IMR-90 (cell line): ENCODE data around the gene CAMK2D. TPM values are rescaled to one million over a fixed set of nuclear protein-coding genes. Genes with fewer than 3 reads are reported as not detected.

Source experiments
- ATAC-seq: fragments of 200-7000 bp; cut with Tn5 transposase; 2 replicates; pipeline ENCODE4 v1.9.1; 2020; ENCODE audit warnings: low read depth, mild to moderate bottlenecking, moderate library complexity
- BruUV-seq: library from RNA; stranded (reverse); fragments of 400-500 nt; replicated peaks from 2 replicates; lab custom pipeline; 2021; lab: Mats Ljungman, UMichigan
- CTCF ChIA-PET: fragments of 300-600 bp; formaldehyde crosslinking; extraction: SDS; loops from one replicate; lab custom pipeline; 2021; ENCODE audit warnings: antibody characterized with exemption; lab: Yijun Ruan, JAX
- POLR2A ChIA-PET: fragments of 300-600 bp; sonication (Branson Sonifier 250); formaldehyde crosslinking; loops from one replicate; lab custom pipeline; 2022; ENCODE audit warnings: antibody characterized with exemption; ENCODE audit not compliant: unreplicated experiment; lab: Charles Lee
- DNase-seq: peaks from one replicate; pipeline ENCODE4 v3.0.0; 2013
- H2AFZ ChIP-seq: replicated peaks from 2 replicates; pipeline ENCODE3; 2013; ENCODE audit warnings: low read length, mild to moderate bottlenecking; ENCODE audit not compliant: poor library complexity
- H2AK5ac ChIP-seq: 2 replicates; pipeline ENCODE4 v1.6.1; 2013; ENCODE audit warnings: low read depth, low read length, inconsistent platforms
- H2AK9ac ChIP-seq: replicated peaks from 2 replicates; pipeline ENCODE3; 2013; ENCODE audit warnings: mild to moderate bottlenecking, low read depth, low read length, moderate library complexity; ENCODE audit not compliant: poor library complexity
- H2BK120ac ChIP-seq: 2 replicates; pipeline ENCODE4 v1.6.1; 2013; ENCODE audit warnings: low read depth, low read length, inconsistent platforms
- H2BK15ac ChIP-seq: 3 replicates; pipeline ENCODE4 v1.6.1; 2013; ENCODE audit warnings: low read depth, low read length, inconsistent platforms
- H2BK20ac ChIP-seq: 2 replicates; pipeline ENCODE4 v1.6.1; 2013; ENCODE audit warnings: low read depth, mild to moderate bottlenecking, inconsistent platforms, low read length, moderate library complexity
- H2BK5ac ChIP-seq: 2 replicates; pipeline ENCODE4 v1.6.1; 2013; ENCODE audit warnings: mild to moderate bottlenecking, low read depth, low read length, inconsistent platforms; ENCODE audit not compliant: poor library complexity, severe bottlenecking
- H3K14ac ChIP-seq: replicated peaks from 2 replicates; pipeline ENCODE4 v1.6.1; 2013; ENCODE audit warnings: low read depth, low read length, inconsistent platforms
- H3K18ac ChIP-seq: 2 replicates; pipeline ENCODE4 v1.6.1; 2013; ENCODE audit warnings: low read depth, low read length, control low read depth
- H3K23ac ChIP-seq: 2 replicates; pipeline ENCODE4 v1.6.1; 2013; ENCODE audit warnings: low read depth, low read length, inconsistent platforms
- H3K27ac ChIP-seq: 2 replicates; pipeline ENCODE4 v1.5.1; 2013; ENCODE audit warnings: mild to moderate bottlenecking, control low read depth, low read length; ENCODE audit not compliant: insufficient read depth
- H3K27me3 ChIP-seq: 2 replicates; pipeline ENCODE4 v1.6.1; 2013; ENCODE audit warnings: low read length; ENCODE audit not compliant: control insufficient read depth, insufficient read depth
- H3K36me3 ChIP-seq: 2 replicates; pipeline ENCODE4 v1.6.1; 2013; ENCODE audit warnings: low read length, mixed read lengths; ENCODE audit not compliant: control insufficient read depth, insufficient read depth
- H3K4ac ChIP-seq: 2 replicates; pipeline ENCODE4 v1.6.1; 2013; ENCODE audit warnings: low read depth, low read length, inconsistent platforms
- H3K4me1 ChIP-seq: 2 replicates; pipeline ENCODE4 v1.6.1; 2013; ENCODE audit warnings: low read length, mixed read lengths; ENCODE audit not compliant: control insufficient read depth, insufficient read depth
- H3K4me2 ChIP-seq: 2 replicates; pipeline ENCODE4 v1.6.1; 2013; ENCODE audit warnings: low read depth, mild to moderate bottlenecking, control low read depth, low read length, moderate library complexity
- H3K4me3 ChIP-seq: 2 replicates; pipeline ENCODE4 v1.5.1; 2013; ENCODE audit warnings: low read depth, mild to moderate bottlenecking, control low read depth, low read length, moderate library complexity; ENCODE audit not compliant: insufficient read depth
- H3K56ac ChIP-seq: 2 replicates; pipeline ENCODE4 v1.6.1; 2013; ENCODE audit warnings: low read length, inconsistent platforms; ENCODE audit not compliant: insufficient read depth; ENCODE audit errors: extremely low read depth
- H3K79me1 ChIP-seq, 2 experiments: 2 replicates each; pipeline ENCODE4 v1.6.1; 2013; ENCODE audit warnings: low read length in 2 of 2, inconsistent platforms in 1 of 2, low read depth in 1 of 2
- H3K9ac ChIP-seq: 2 replicates; pipeline ENCODE4 v1.6.1; 2013; ENCODE audit warnings: low read depth, low read length, control low read depth
- H3K9me1 ChIP-seq: 2 replicates; pipeline ENCODE4 v1.6.1; 2013; ENCODE audit warnings: low read length, inconsistent platforms; ENCODE audit not compliant: insufficient read depth
- H3K9me3 ChIP-seq: 2 replicates; pipeline ENCODE4 v1.6.1; 2013; ENCODE audit warnings: low read length; ENCODE audit not compliant: control insufficient read depth, insufficient read depth
- H4K20me1 ChIP-seq: 2 replicates; pipeline ENCODE4 v1.6.1; 2013; ENCODE audit warnings: low read length, inconsistent platforms; ENCODE audit not compliant: insufficient read depth
- H4K5ac ChIP-seq: 2 replicates; pipeline ENCODE4 v1.6.1; 2013; ENCODE audit warnings: mild to moderate bottlenecking, low read depth, low read length, control low read depth
- H4K8ac ChIP-seq, 2 experiments: 2 replicates each; pipeline ENCODE4 v1.6.1; 2013; ENCODE audit warnings: low read depth in 2 of 2, low read length in 2 of 2, control low read depth in 1 of 2, inconsistent platforms in 1 of 2
- H4K91ac ChIP-seq: 2 replicates; pipeline ENCODE4 v1.6.1; 2013; ENCODE audit warnings: low read depth, low read length, inconsistent platforms; ENCODE audit not compliant: insufficient read depth
- CEBPB ChIP-seq: IDR thresholded peaks from 2 replicates; pipeline ENCODE4 v1.6.1; 2012; ENCODE audit warnings: low read depth, low read length, improper control_type of control experiment
- CHD1 ChIP-seq: IDR thresholded peaks from 2 replicates; pipeline ENCODE4 v1.6.1; 2012; ENCODE audit warnings: low read depth, low read length, improper control_type of control experiment
- CTCF ChIP-seq: conservative IDR thresholded peaks from 2 replicates; pipeline ENCODE4 v1.5.1; 2012; ENCODE audit warnings: mild to moderate bottlenecking, low read depth, low read length, improper control_type of control experiment
- ELK1 ChIP-seq: fragments of 150-350 bp; IDR thresholded peaks from 2 replicates; pipeline ENCODE4 v1.6.1; 2016; ENCODE audit warnings: low read depth, mild to moderate bottlenecking, low read length, moderate library complexity, borderline replicate concordance
- FOS ChIP-seq: fragments of 150-350 bp; IDR thresholded peaks from 2 replicates; pipeline ENCODE4 v1.6.1; 2016; ENCODE audit warnings: low read depth, low read length
- MAFK ChIP-seq: IDR thresholded peaks from 2 replicates; pipeline ENCODE4 v1.6.1; 2012; ENCODE audit warnings: low read depth, low read length, improper control_type of control experiment
- MAZ ChIP-seq: IDR thresholded peaks from 2 replicates; pipeline ENCODE4 v1.6.1; 2012; ENCODE audit warnings: low read depth, mild to moderate bottlenecking, low read length, improper control_type of control experiment, moderate library complexity, borderline replicate concordance
- NFE2L2 ChIP-seq: fragments of 150-350 bp; IDR thresholded peaks from 2 replicates; pipeline ENCODE4 v1.6.1; 2016; ENCODE audit warnings: low read depth, mild to moderate bottlenecking, low read length
- POLR2A ChIP-seq: IDR thresholded peaks from 2 replicates; pipeline ENCODE4 v1.6.1; 2012; ENCODE audit warnings: mild to moderate bottlenecking, low read depth, low read length
- RCOR1 ChIP-seq: IDR thresholded peaks from 2 replicates; pipeline ENCODE4 v1.6.1; 2012; ENCODE audit warnings: mild to moderate bottlenecking, low read length, improper control_type of control experiment; ENCODE audit not compliant: insufficient replicate concordance
- RFX5 ChIP-seq: IDR thresholded peaks from 2 replicates; pipeline ENCODE4 v1.8.0; 2012; ENCODE audit warnings: low read depth, mild to moderate bottlenecking, low read length, moderate library complexity
- SMC3 ChIP-seq: fragments of 150-350 bp; IDR thresholded peaks from 2 replicates; pipeline ENCODE4 v1.6.1; 2016; ENCODE audit warnings: low read depth, mild to moderate bottlenecking, antibody characterized with exemption, low read length, moderate library complexity
- WGBS, 2 experiments: methylation state at CpG; one replicate each; pipeline versions ENCODE4 v1.1.5 to v1.1.7; 2013; ENCODE audit warnings: missing lambda C conversion rate in 2 of 2; ENCODE audit not compliant: insufficient read length in 1 of 2; ENCODE audit errors: extremely low coverage in 2 of 2; 5-methylcytosine and 5-hydroxymethylcytosine counted together
- dilution Hi-C: fragments of 300-500 bp; cut with HindIII; formaldehyde crosslinking; loops from one replicate; pipeline ENCODE4 v1.14.3; 2018; ENCODE audit warnings: low sequenced_read_pairs; ENCODE audit not compliant: unreplicated experiment
- in situ Hi-C: fragments of 300-500 bp; cut with MboI; formaldehyde crosslinking; loops from 3 replicates; pipeline ENCODE4 v1.14.3; 2019; ENCODE audit warnings: low sequenced_read_pairs, inconsistent platforms, mixed read lengths
- intact Hi-C: fragments of 100-400 bp; cut with micrococcal nuclease; formaldehyde crosslinking; loops from 2 replicates; pipeline ENCODE4 v1.10.0; 2022
- polyA plus RNA-seq, 3 experiments: library from polyadenylated mRNA; depleted of rRNA; stranded (reverse); fragments of >200 nt; gene quantifications; 2 replicates each; pipeline ENCODE4 v1.2.3, GENCODE V29; 2012; ENCODE audit warnings: low replicate concordance in 1 of 3
- total RNA-seq: library from RNA; depleted of rRNA; stranded (reverse); fragments of >200 nt; gene quantifications from 2 replicates; pipeline ENCODE4 v1.2.3, GENCODE V29; 2012

CAMK2D gene
- total and polyA plus RNA-seq, 2 of the 4 experiments (the other 2 are of a cell fraction): 44.6 to 156 TPM

- H3K4me2 ChIP-seq: no peak overlapping the region
Observed at GRCh38 chr4:113618205-113618604, 143.3 kb downstream of the CAMK2D start.

More at GRCh38 chr4:113618205-113618604, 143.3 kb downstream of the CAMK2D start:
- no peaks in the 10 kb centered on the region for H3K9me3 ChIP-seq
- no peaks in the 10 kb centered on the region for H3K27me3 ChIP-seq
- no peak overlapping the region for H2AFZ ChIP-seq
- no peak overlapping the region for H4K5ac ChIP-seq
- ChIA-PET CTCF (interaction anchor here (0.7 kb wide), 1 partner anchor 444 kb away, joined by 3 read pairs; no protein-coding TSS in a partner anchor), POLR2A (no interaction called here)
- H2AK5ac ChIP-seq: no peak overlapping the region
- no peak overlapping the region for H4K8ac ChIP-seq
- H3K9ac ChIP-seq: no peak overlapping the region
- H2BK5ac ChIP-seq: no peak overlapping the region
- H3K9me1 ChIP-seq: no peaks in the 10 kb centered on the region
- no peak overlapping the region for H4K91ac ChIP-seq
- BruUV-seq: no TSS peak
- no peak overlapping the region for H3K27ac ChIP-seq
- H3K4me3 ChIP-seq: no peak overlapping the region
- no CpG with 5 or more reads among the region's 2 CpGs for WGBS, 2 experiments
- no peak overlapping the region for H3K4ac ChIP-seq
- no peak overlapping the region for H3K56ac ChIP-seq
- H3K4me1 ChIP-seq: peaks cover 2% of the 10 kb centered on the region
- no peak overlapping the region for H2BK120ac ChIP-seq
- H2AK9ac ChIP-seq: no peak overlapping the region
- H3K14ac ChIP-seq: no peak overlapping the region
- TF ChIP-seq NFE2L2 (no peak), POLR2A (no peak), SMC3 (no peak), MAFK (no peak), CEBPB (no peak), ELK1 (no peak), CTCF (no peak), RFX5 (no peak), FOS (no peak), CHD1 (no peak), MAZ (no peak), RCOR1 (no peak)
- H4K20me1 ChIP-seq: no peaks in the 10 kb centered on the region
- H2BK15ac ChIP-seq: no peak overlapping the region
- no peak overlapping the region for H2BK20ac ChIP-seq
- dilution Hi-C loops (no loop called here), in situ Hi-C loops (no loop called here), intact Hi-C loops (no loop called here)
- H3K36me3 ChIP-seq: no peaks in the 10 kb centered on the region
- H3K23ac ChIP-seq: no peak overlapping the region
- peaks cover 17 to 41% of the 10 kb centered on the region in 2 experiments for H3K79me1 ChIP-seq
- ATAC-seq: no peak
- H3K18ac ChIP-seq: no peak overlapping the region
- DNase-seq: no peak
